CD4-positive, alpha-beta memory T cell (primary cell): ENCODE results near the gene CPVL. TPM values are rescaled to one million over a fixed set of nuclear protein-coding genes. Genes with fewer than 3 reads are reported as not detected.

Experiments
- CTCF ChIA-PET: fragments of 350-600 bp; sonication (Branson Sonifier 250); formaldehyde crosslinking; loops from one replicate; lab custom pipeline; 2021; ENCODE audit warnings: inconsistent platforms; ENCODE audit not compliant: partially characterized antibody; lab: Charles Lee
- POLR2A ChIA-PET: fragments of 350-600 bp; sonication (Branson Sonifier 250); formaldehyde crosslinking; loops from one replicate; lab custom pipeline; 2021; ENCODE audit not compliant: partially characterized antibody; lab: Charles Lee
- DNase-seq, 5 donors: peaks; one replicate each; pipeline versions ENCODE4 v3.0.0 to v3.0.0-alpha.2; 2020 to 2022; ENCODE audit warnings: mixed read lengths in 1 of 5
- H3K27ac ChIP-seq: one replicate; pipeline ENCODE4 v1.7.0; 2013; ENCODE audit warnings: low read depth, low read length
- H3K27me3 ChIP-seq: 2 replicates; pipeline ENCODE4 v1.7.0; 2013; ENCODE audit warnings: mild to moderate bottlenecking, low read length, moderate library complexity; ENCODE audit not compliant: insufficient read depth
- H3K36me3 ChIP-seq: 2 replicates; pipeline ENCODE4 v1.7.0; 2013; ENCODE audit warnings: mild to moderate bottlenecking, low read length, moderate library complexity; ENCODE audit not compliant: insufficient read depth
- H3K4me1 ChIP-seq: 2 replicates; pipeline ENCODE4 v1.7.0; 2013; ENCODE audit warnings: mild to moderate bottlenecking, low read length, moderate library complexity; ENCODE audit not compliant: insufficient read depth
- H3K4me3 ChIP-seq, 2 donors: one replicate each; pipeline ENCODE4 v1.7.0; 2013; ENCODE audit warnings: low read length in 2 of 2, mild to moderate bottlenecking in 1 of 2
- H3K9me3 ChIP-seq, 2 donors: one replicate each; pipeline ENCODE4 v1.7.0; 2013; ENCODE audit warnings: low read length in 2 of 2, control low read depth in 1 of 2; ENCODE audit not compliant: control insufficient read depth in 1 of 2
- H3K27ac Mint-ChIP-seq, 7 donors: one replicate each; pipeline ENCODE4 v1.8.0; 2020 to 2021; ENCODE audit warnings: mixed read lengths in 7 of 7, mild to moderate bottlenecking in 6 of 7, inconsistent platforms in 3 of 7, moderate library complexity in 3 of 7
- H3K27me3 Mint-ChIP-seq, 2 donors: one replicate each; pipeline ENCODE4 v1.8.0; 2020 to 2021; ENCODE audit warnings: mixed read lengths in 2 of 2
- H3K36me3 Mint-ChIP-seq, 2 donors: one replicate each; pipeline ENCODE4 v1.8.0; 2020 to 2021; ENCODE audit warnings: mixed read lengths in 2 of 2, inconsistent platforms in 1 of 2, mild to moderate bottlenecking in 1 of 2
- H3K4me1 Mint-ChIP-seq, 4 donors: one replicate each; pipeline ENCODE4 v1.8.0; 2020 to 2021; ENCODE audit warnings: mixed read lengths in 4 of 4, mild to moderate bottlenecking in 1 of 4
- H3K4me3 Mint-ChIP-seq, 8 donors: one replicate each; pipeline ENCODE4 v1.8.0; 2020 to 2021; ENCODE audit warnings: mixed read lengths in 8 of 8, mild to moderate bottlenecking in 7 of 8, moderate library complexity in 6 of 8, inconsistent platforms in 3 of 8
- H3K9me3 Mint-ChIP-seq, 8 donors: one replicate each; pipeline ENCODE4 v1.8.0; 2020 to 2021; ENCODE audit warnings: mixed read lengths in 8 of 8, mild to moderate bottlenecking in 5 of 8, inconsistent platforms in 3 of 8, moderate library complexity in 1 of 8
- intact Hi-C: fragments of 100-400 bp; cut with micrococcal nuclease; formaldehyde crosslinking; loops from one replicate; pipeline ENCODE4 v1.15.1; 2023
- polyA plus RNA-seq, 2 donors: library from polyadenylated mRNA; unstranded; fragments of 300-500 nt; fragmentation: Illumina TruSeq; gene quantifications; one replicate each; pipeline ENCODE4 v1.2.3, GENCODE V29; 2021
- total RNA-seq, 2 experiments: library from RNA; stranded (reverse); gene quantifications; one replicate each; pipeline ENCODE4 v1.2.3, GENCODE V29; 2021

CPVL gene
- total and polyA plus RNA-seq, 4 experiments from 2014 or later: 0.61 to 1.6 (median 1.3) TPM; not detected in 1

DNA sequence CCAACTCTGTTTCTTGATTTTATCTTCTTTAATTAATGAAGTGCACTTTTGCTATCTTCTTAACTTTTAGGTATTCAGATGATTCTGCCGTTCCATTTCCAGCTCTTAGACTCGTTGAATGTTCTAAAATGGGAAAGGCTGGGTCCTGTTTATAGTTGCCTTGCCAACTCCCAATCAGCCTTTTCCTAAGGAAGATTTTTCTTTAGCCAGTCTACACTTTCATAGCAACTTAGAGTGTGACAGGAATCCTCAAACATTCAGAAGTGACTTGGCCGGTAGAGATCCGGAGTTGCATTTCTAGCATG is 165.2 kb downstream of the CPVL start:
- Histone ChIP-seq H3K27me3 (no peaks in the 10 kb centered on the region), H3K4me3 (no peak overlapping the region), H3K4me1 (no peaks in the 10 kb centered on the region), H3K27ac (no peak overlapping the region), H3K36me3 (no peaks in the 10 kb centered on the region), H3K9me3 (no peaks in the 10 kb centered on the region)
- no peaks in the 10 kb centered on the region for H3K36me3 Mint-ChIP-seq
- H3K9me3 Mint-ChIP-seq: peaks cover 0 to 4% (median 0%) of the 10 kb centered on the region in 8 donors
- ChIA-PET CTCF (no interaction called here), POLR2A (no interaction called here)
- no peak for DNase-seq
- H3K4me1 Mint-ChIP-seq: no peaks in the 10 kb centered on the region
- H3K27ac Mint-ChIP-seq: no peak overlapping the region
- no peak overlapping the region for H3K4me3 Mint-ChIP-seq
- intact Hi-C loops: no loop called here
- peaks cover 4 to 9% of the 10 kb centered on the region in 2 donors for H3K27me3 Mint-ChIP-seq

DNA sequence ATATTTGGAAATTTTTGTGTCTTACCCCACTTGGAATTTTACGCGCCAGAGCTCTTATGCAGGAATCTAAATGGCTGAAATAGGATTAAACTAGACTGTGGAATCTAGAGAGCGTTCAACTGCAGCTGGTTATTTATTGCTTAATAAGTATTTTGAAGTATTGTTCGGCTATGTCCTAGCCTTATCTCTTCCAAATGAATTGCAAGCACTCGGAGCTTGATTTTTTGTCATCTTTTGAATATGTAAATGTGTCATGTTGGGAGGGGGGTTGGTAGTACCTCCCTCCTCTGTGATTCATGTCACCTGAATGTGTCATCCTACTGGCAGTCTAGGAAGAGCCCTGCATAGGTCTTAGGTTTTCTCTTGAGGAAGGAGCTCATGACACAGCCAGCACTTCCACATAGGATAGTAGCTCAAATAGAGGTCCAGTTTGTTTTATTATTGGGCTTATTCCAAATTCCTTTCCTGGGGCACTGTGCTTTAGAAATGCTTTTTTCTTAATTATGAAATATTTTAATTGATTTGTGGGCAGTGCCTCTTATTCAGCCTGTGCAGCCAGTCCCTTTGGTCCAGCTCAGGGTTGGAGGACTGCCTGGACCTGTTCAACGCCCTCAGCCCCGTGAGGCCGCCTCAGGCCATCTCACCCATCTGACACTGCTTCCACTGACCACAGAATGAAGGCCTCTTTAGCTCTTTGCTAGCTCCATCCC is 165.7 kb downstream of the CPVL start:
- ChIA-PET POLR2A (no interaction called here), CTCF (no interaction called here)
- H3K9me3 ChIP-seq: no peaks in the 10 kb centered on the region
- no peaks in the 10 kb centered on the region for H3K27me3 ChIP-seq
- H3K9me3 Mint-ChIP-seq: peaks cover 0 to 4% (median 0%) of the 10 kb centered on the region in 8 donors
- intact Hi-C loops: no loop called here
- no peak overlapping the region for H3K27ac Mint-ChIP-seq
- no peak for DNase-seq
- no peaks in the 10 kb centered on the region for H3K4me1 Mint-ChIP-seq
- no peak overlapping the region for H3K4me3 Mint-ChIP-seq
- no peaks in the 10 kb centered on the region for H3K36me3 ChIP-seq
- no peaks in the 10 kb centered on the region for H3K36me3 Mint-ChIP-seq
- peaks cover 4 to 7% of the 10 kb centered on the region in 2 donors for H3K27me3 Mint-ChIP-seq
- no peak overlapping the region for H3K4me3 ChIP-seq
- H3K4me1 ChIP-seq: no peaks in the 10 kb centered on the region
- no peak overlapping the region for H3K27ac ChIP-seq

- Histone ChIP-seq H3K4me3 (no peak overlapping the region), H3K27ac (no peak overlapping the region), H3K4me1 (no peaks in the 10 kb centered on the region), H3K36me3 (no peaks in the 10 kb centered on the region), H3K27me3 (no peaks in the 10 kb centered on the region), H3K9me3 (no peaks in the 10 kb centered on the region)
- POLR2A ChIA-PET: no interaction called here
- Mint-ChIP-seq H3K9me3 (peaks cover 0 to 4% (median 2%) of the 10 kb centered on the region in 8 donors), H3K36me3 (no peaks in the 10 kb centered on the region), H3K27ac (no peak overlapping the region), H3K4me1 (no peaks in the 10 kb centered on the region), H3K4me3 (no peak overlapping the region), H3K27me3 (peaks cover 5 to 7% of the 10 kb centered on the region in 2 donors)
- intact Hi-C loops: no loop called here
- CTCF ChIA-PET: interaction anchor here (0.6 kb wide), 1 partner anchor 207 kb away, joined by 3 read pairs; no protein-coding TSS in a partner anchor
- no peak for DNase-seq
Measured at GRCh38 chr7:28979776-28980175, 166.6 kb downstream of the CPVL start.

DNA sequence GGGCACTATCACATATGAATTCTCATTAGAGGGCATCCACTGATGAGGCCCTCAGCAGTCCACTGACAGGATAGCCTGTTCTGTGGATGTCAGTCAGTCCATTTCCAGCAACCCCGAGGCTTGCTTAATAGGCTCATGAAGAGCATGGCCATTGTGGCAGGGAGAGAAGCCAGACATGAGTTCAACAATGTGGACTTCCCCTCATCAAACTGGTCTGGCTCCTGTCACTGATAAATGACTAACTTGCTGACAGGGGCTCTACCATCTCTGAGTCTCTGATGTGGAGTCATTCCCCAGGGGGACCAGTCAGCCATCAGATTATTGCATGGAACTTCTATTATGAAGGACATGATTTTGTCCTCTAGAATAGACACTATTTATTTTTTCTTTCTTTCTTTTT is 168.5 kb downstream of the CPVL start:
- Histone ChIP-seq H3K4me3 (no peak overlapping the region), H3K36me3 (no peaks in the 10 kb centered on the region), H3K9me3 (no peaks in the 10 kb centered on the region), H3K27me3 (no peaks in the 10 kb centered on the region), H3K4me1 (no peaks in the 10 kb centered on the region), H3K27ac (no peak overlapping the region)
- intact Hi-C loops: no loop called here
- CTCF ChIA-PET: no interaction called here
- H3K27me3 Mint-ChIP-seq: peaks cover 5 to 10% of the 10 kb centered on the region in 2 donors
- DNase-seq: no peak
- peaks cover 0 to 2% of the 10 kb centered on the region in 2 donors for H3K36me3 Mint-ChIP-seq
- H3K27ac Mint-ChIP-seq: no peak overlapping the region
- no peak overlapping the region for H3K4me3 Mint-ChIP-seq
- no peaks in the 10 kb centered on the region for H3K4me1 Mint-ChIP-seq
- peaks cover 5 to 18% (median 10%) of the 10 kb centered on the region in 8 donors for H3K9me3 Mint-ChIP-seq
- POLR2A ChIA-PET: no interaction called here

DNA sequence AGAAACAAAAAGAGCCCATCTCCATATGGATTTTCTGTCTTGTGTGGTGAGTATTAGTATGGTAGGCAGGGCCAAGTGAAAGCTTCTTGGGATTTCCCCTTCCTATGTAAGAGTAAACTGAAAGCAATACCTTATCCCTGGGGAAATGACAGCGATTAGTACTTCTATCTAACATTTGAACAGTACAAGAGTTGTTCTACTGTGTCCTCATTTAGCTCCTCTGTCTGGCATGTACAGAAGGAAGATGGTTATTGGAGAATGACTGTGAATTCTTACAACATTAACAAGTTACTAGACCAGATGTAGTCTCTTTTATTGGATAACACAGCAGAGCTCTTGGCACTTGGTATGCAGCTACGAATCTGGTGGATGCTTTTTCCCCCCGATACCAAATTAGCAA is 170.3 kb downstream of the CPVL start:
- H3K4me1 Mint-ChIP-seq: no peaks in the 10 kb centered on the region
- intact Hi-C loops: no loop called here
- H3K4me3 ChIP-seq: no peak overlapping the region
- H3K9me3 Mint-ChIP-seq: peaks cover 6 to 32% (median 18%) of the 10 kb centered on the region in 8 donors
- DNase-seq: no peak
- ChIA-PET CTCF (no interaction called here), POLR2A (no interaction called here)
- no peaks in the 10 kb centered on the region for H3K9me3 ChIP-seq
- peaks cover 0 to 2% of the 10 kb centered on the region in 2 donors for H3K36me3 Mint-ChIP-seq
- no peak overlapping the region for H3K27ac Mint-ChIP-seq
- H3K27me3 ChIP-seq: no peaks in the 10 kb centered on the region
- no peaks in the 10 kb centered on the region for H3K4me1 ChIP-seq
- H3K36me3 ChIP-seq: no peaks in the 10 kb centered on the region
- no peak overlapping the region for H3K4me3 Mint-ChIP-seq
- H3K27me3 Mint-ChIP-seq: peaks cover 8 to 11% of the 10 kb centered on the region in 2 donors
- no peak overlapping the region for H3K27ac ChIP-seq

DNA sequence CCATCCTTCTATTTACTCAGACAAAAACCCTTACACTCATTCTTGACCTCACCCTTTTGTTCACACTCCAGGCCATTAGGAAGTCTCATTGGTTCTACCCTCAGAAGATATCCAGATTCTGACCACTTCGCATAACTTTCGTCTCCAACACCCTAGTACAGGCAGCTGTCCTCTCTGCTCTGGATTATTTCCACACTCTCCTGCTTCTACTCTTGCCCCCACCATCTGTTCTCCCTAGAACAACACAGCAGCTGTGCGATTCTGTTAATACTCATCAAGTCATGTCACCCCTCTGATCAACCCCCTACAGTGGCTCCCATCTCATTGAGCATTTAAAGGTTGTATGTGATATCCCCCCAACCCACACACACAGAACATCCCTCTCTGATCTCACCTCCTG is 172.7 kb downstream of the CPVL start:
- CTCF ChIA-PET: no interaction called here
- no peak overlapping the region for H3K4me3 Mint-ChIP-seq
- no peak for DNase-seq
- H3K36me3 Mint-ChIP-seq: peaks cover 0 to 2% of the 10 kb centered on the region in 2 donors
- Histone ChIP-seq H3K4me3 (no peak overlapping the region), H3K9me3 (no peaks in the 10 kb centered on the region), H3K4me1 (no peaks in the 10 kb centered on the region), H3K27ac (no peak overlapping the region), H3K27me3 (no peaks in the 10 kb centered on the region), H3K36me3 (no peaks in the 10 kb centered on the region)
- H3K4me1 Mint-ChIP-seq: no peaks in the 10 kb centered on the region
- H3K9me3 Mint-ChIP-seq: peaks cover 6 to 37% (median 22%) of the 10 kb centered on the region in 8 donors
- intact Hi-C loops: no loop called here
- H3K27ac Mint-ChIP-seq: no peak overlapping the region
- H3K27me3 Mint-ChIP-seq: peaks cover 8% of the 10 kb centered on the region in 2 donors
- POLR2A ChIA-PET: no interaction called here

- ChIA-PET POLR2A (no interaction called here), CTCF (no interaction called here)
- peaks cover 0 to 4% (median 0%) of the 10 kb centered on the region in 8 donors for H3K9me3 Mint-ChIP-seq
- H3K4me3 Mint-ChIP-seq: no peak overlapping the region
- Histone ChIP-seq H3K9me3 (no peaks in the 10 kb centered on the region), H3K4me3 (no peak overlapping the region), H3K27ac (no peak overlapping the region), H3K27me3 (no peaks in the 10 kb centered on the region), H3K36me3 (no peaks in the 10 kb centered on the region), H3K4me1 (no peaks in the 10 kb centered on the region)
- H3K27ac Mint-ChIP-seq: no peak overlapping the region
- no peaks in the 10 kb centered on the region for H3K4me1 Mint-ChIP-seq
- H3K36me3 Mint-ChIP-seq: no peaks in the 10 kb centered on the region
- H3K27me3 Mint-ChIP-seq: peaks cover 8 to 10% of the 10 kb centered on the region in 2 donors
- DNase-seq: no peak
- intact Hi-C loops: no loop called here
Measured at GRCh38 chr7:28964056-28964455, 182.3 kb downstream of the CPVL start.
